GM12864 (cell line): Measurements from ENCODE around the gene ARL8A.
A peak's percentile ranks its signal among the peaks of the same experiment; 100 is the strongest.

Experiments used
- DNase-seq: peaks from one replicate; pipeline ENCODE4 v3.0.0-alpha.2; 2011; ENCODE audit warnings: low read depth
- H3K4me3 ChIP-seq: 2 replicates; pipeline ENCODE4 v1.5.1; 2011; ENCODE audit warnings: mild to moderate bottlenecking, low read depth, low read length, control low read depth
- TF ChIP-seq, protein P1 (sequence below): IDR thresholded peaks from 2 replicates; pipeline ENCODE4 v1.5.1; 2011; ENCODE audit warnings: low read depth, mild to moderate bottlenecking, moderate library complexity, low read length, control low read depth, inconsistent platforms; ENCODE audit errors: missing control alignments

ARL8A gene

DNA sequence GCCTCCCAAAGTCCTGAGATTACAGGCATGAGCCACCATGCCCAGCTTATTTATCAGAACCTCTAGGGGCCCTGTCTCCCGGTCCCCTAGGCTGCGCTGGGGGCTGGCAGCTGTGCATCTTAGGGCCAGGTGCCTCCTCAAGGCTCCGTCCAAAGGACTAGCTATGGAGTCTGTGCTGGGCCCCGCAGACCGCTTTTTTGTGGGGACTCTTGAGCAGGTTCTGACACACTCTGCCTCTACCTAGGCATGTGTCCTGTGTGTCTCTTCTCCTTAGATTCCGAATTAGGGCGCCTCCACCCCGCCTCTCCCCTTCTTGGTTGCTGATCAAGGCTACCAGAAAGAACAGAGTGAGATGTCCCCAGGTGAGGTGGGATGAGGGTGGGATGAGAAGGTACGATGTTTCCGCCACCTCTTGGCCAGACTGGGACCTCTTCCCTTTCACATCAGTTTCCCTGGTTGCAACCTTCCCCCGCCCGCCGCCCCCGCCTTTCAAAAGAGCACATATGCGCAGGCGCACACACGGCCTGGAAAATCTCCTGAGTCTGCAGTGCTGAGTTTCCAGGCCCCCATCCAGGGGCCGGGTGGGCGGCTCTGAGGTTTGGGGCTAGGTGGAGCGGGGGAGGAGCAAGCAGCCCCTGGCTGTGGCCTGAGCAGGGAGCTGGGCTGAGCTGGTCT, 20.9 kb upstream of the ARL8A start:
- no peak overlapping the region for H3K4me3 ChIP-seq
- DNase-seq: no peak
- TF ChIP-seq, protein P1, sequence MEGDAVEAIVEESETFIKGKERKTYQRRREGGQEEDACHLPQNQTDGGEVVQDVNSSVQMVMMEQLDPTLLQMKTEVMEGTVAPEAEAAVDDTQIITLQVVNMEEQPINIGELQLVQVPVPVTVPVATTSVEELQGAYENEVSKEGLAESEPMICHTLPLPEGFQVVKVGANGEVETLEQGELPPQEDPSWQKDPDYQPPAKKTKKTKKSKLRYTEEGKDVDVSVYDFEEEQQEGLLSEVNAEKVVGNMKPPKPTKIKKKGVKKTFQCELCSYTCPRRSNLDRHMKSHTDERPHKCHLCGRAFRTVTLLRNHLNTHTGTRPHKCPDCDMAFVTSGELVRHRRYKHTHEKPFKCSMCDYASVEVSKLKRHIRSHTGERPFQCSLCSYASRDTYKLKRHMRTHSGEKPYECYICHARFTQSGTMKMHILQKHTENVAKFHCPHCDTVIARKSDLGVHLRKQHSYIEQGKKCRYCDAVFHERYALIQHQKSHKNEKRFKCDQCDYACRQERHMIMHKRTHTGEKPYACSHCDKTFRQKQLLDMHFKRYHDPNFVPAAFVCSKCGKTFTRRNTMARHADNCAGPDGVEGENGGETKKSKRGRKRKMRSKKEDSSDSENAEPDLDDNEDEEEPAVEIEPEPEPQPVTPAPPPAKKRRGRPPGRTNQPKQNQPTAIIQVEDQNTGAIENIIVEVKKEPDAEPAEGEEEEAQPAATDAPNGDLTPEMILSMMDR: no peak

DNA sequence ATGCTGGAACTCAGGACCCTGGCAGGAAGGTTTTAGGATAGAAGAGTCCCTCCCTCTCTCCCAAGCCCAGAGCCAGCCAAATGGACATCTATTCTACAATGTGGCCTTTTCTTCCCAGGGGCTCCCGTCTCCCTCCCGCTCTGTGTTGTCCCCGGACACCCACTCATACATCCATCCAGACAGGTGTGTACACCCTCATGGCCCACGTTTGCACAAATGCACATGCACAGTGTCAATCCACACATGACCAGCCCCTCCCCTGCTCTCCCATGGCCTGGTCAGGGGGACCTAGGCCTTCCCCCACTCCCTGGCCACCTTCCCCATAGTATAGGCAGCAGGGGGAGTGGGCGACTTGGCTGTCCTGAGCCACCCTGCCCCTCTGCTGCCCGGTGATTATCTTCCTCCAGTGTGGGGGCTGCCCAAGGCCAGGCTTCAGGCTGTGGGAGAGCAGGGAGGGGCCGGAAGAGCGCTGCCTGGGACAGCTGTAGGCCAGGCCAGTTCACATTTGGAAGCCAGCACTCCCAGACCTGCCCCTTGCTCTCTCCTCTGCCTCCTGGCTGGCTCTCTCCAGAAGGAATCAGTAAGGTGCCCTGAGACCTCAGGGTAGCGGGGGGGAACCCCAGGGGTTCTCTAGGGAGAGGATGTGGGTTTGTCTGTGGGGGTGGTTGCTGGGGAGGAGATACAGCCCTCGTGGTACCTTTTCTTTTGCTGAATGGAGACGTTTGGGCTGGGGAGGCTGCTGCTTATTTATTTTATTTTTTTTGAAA, 19.9 kb upstream of the ARL8A start:
- no peak for DNase-seq
- TF ChIP-seq, protein P1: no peak
- no peak overlapping the region for H3K4me3 ChIP-seq

DNA sequence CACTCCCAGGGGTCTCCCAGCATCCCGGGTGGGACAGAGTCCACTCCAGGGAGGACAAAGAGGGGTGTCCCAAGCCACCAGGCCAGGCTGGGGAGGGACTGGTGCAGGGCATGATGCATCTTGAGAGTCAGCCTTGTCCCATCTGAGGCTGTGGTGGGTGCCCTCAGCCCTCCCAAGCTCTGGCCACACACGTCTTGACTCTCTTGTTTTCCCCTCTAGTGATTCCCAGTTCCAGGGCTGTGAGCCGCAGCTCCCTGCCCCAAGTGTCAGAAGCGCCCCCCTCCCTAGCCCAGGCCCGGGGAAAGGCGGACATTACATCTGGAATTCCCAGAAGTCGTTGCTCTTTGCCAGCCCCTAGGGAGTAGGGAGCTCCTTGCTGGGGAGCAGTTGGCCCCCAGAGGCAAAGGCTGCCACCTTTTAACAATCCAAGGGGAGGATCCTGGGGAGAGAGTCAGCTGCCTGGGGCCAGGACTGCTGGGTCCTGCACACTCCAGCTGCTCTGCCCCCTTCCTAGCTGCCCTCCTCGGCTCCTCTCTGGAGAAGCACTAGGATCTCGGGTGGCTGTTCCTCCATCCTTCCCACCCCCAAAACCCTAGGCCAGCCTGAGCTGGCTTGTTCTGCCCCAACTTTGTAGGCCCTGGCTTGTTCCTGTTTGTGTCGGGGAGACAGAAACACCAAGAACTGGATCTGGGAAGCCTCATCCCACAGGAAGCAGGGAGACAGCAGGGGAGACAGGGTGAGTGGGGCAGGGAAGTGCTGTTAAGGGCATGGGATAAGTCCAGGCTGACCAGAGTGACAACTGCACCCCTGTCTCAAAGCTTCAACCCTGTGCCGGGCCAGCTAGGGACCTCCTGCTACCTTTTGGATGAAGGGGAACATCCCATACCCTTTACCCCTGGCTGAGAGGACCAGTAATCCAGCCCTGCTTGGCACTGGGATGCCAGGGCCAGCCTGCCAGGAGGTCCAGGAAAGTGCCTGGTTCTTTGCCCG, 19.0 kb upstream of the ARL8A start:
- TF ChIP-seq, protein P1: no peak
- no peak for DNase-seq
- no peak overlapping the region for H3K4me3 ChIP-seq

DNA sequence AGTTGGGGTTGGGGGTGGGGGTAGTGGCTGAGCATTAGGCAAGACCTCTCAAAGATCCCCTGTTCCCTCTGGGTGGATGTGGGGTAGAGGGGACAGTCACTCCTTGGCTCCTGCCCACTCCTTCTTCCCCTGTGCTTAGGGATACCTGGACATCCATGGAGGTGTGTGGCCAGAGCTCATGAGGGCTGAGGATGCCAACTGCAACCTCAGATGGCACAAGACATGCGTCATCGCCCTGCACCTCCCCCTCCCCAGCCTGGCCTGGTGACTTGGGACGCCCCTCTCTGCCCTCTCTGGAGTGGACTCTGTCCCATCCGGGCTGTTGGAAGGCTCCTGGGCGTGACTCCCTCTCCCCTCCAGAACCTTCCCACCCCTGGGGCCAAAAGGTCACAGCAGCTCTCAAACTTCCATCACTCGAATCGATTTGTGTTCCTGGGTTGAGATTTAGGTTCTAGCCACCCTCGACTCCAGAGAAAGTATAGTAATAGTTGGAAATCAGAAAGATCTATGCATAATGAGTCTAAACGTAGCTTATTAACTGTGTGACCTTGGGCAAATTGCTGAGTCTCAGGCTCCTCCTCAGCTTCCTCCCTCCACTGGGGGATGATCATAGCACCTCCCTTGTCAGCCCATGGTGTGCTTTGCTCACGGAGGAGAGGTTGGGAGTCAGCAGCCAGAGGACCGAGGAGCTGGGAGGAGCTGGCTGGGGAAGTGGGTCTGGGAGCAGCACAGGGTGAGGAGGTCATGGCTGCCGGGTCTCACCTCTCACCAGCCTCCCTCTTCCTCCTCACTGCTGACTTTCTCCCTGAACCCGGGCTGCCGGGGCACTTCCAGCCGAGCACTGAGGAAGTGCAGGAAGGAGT, 18.1 kb upstream of the ARL8A start:
- no peak overlapping the region for H3K4me3 ChIP-seq
- TF ChIP-seq, protein P1: no peak
- DNase-seq: no peak

DNA sequence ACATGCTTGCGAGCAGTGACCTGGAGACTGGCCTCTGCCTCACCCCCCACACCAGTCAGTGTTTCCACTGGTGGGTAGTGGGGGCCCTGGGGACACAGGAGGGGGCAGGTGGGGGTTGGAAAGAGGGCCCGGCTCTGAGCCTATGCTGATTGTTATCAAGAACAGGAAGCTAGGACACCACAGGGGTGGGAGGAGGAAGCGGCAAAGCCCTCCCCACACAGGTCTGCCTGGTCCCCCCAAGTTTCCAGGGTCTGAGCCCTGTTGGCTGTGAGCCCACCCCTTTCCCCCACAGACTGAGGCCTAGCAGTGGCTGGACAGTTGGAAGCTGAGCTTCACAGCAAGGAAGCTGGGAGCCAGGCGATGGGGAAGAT, 17.5 kb upstream of the ARL8A start:
- TF ChIP-seq, protein P1: no peak
- no peak overlapping the region for H3K4me3 ChIP-seq
- DNase-seq: peak; percentile 51
